SK-N-MC (cell line): ENCODE data around the gene ZNF574.

Experiments
- EZH2 ChIP-seq: fragments of 200-600 bp; sonication (generic); IDR thresholded peaks from one replicate; pipeline ENCODE4 v1.6.1; 2017; ENCODE audit warnings: antibody characterized with exemption
- FOXP2 ChIP-seq: optimal IDR thresholded peaks from 2 replicates; pipeline ENCODE3; 2011; ENCODE audit warnings: mild to moderate bottlenecking, moderate library complexity; ENCODE audit not compliant: insufficient read depth; ENCODE audit errors: extremely low read length, control extremely low read depth
- POLR2AphosphoS5 ChIP-seq: IDR thresholded peaks from 2 replicates; pipeline ENCODE4 v1.6.1; 2012; ENCODE audit warnings: mild to moderate bottlenecking, low read depth, low read length, borderline replicate concordance

DNA sequence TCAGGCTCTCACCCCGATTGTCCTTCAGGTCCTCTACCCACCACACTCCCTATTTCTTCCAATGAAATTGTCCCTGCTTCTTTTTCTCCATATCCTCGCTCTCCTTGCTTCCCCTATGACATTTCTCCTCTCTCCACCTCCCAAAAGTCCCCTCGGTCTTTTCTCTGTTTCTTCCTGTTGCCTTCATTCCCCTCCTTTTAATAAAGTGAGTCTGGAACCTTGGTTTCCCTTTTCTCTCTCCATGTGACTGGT lies 676 bp upstream of the ZNF574 start:
- TF ChIP-seq POLR2AphosphoS5 (no peak), EZH2 (no peak), FOXP2 (no peak)
